NCI-H2107 treated with DMSO at 0.1 percent for 48 hours (cell line): Measurements from ENCODE around the gene LRRC70.
"Not testable (repeated sequence)": the region's sequence is repeated elsewhere in the genome, so short reads cannot be mapped to it uniquely, and the experiment has no call there.

Source experiments
- DNase-seq: peaks from one replicate; lab custom pipeline; 2025; ENCODE audit not compliant: unreplicated experiment; lab: John Stamatoyannopoulos, UW

LRRC70 gene

GRCh38 chr5:62606878-62607277 lies 28.3 kb downstream of the LRRC70 start:
- no peak for DNase-seq

- no peak for DNase-seq
These were observed 29.0 kb downstream of the LRRC70 start for GRCh38 chr5:62607615-62608014.

- DNase-seq: no peak
These were observed 30.2 kb downstream of the LRRC70 start for GRCh38 chr5:62608529-62609511.

- no peak for DNase-seq
These were observed 35.7 kb downstream of the LRRC70 start for GRCh38 chr5:62614355-62614754.

- no peak for DNase-seq
These were observed 38.1 kb downstream of the LRRC70 start for GRCh38 chr5:62616615-62617277.

- DNase-seq: no peak
These were observed 39.3 kb downstream of the LRRC70 start for GRCh38 chr5:62617943-62618342.

GRCh38 chr5:62620761-62621160 lies 42.1 kb downstream of the LRRC70 start:
- no peak for DNase-seq

- no peak for DNase-seq
These were observed 42.7 kb downstream of the LRRC70 start for GRCh38 chr5:62621280-62621679.

GRCh38 chr5:62623271-62623670 lies 44.7 kb downstream of the LRRC70 start:
- no peak for DNase-seq

GRCh38 chr5:62624436-62624835 lies 45.8 kb downstream of the LRRC70 start:
- DNase-seq: not testable (repeated sequence)

- no peak for DNase-seq
These were observed 47.9 kb downstream of the LRRC70 start for GRCh38 chr5:62626534-62626933.

- DNase-seq: no peak
These were observed 48.5 kb downstream of the LRRC70 start for GRCh38 chr5:62627121-62627520.

- DNase-seq: no peak
These were observed 49.3 kb downstream of the LRRC70 start for GRCh38 chr5:62627901-62628300.
